ENCODE measurements around the gene TUBB1.

TUBB1 gene

GRCh38 chr20:58998656-58999055 is 20.6 kb upstream of the TUBB1 start:
- H3K36me3 ChIP-seq (ENCODE audit: insufficient read depth, low read length): peaks cover 28% of the 10 kb centered on the region; the same call in 1 of the 2 replicates
- no peaks in the 10 kb centered on the region for H4K20me1 ChIP-seq (ENCODE audit: insufficient read depth, low read length, poor library complexity, severe bottlenecking)
- no peaks in the 10 kb centered on the region for H3K9me3 ChIP-seq (ENCODE audit: insufficient read depth, low read depth, low read length)
- H3K9me2 ChIP-seq (replicated peaks; ENCODE audit: low read depth, low read length): no peaks in the 10 kb centered on the region
- no peak overlapping the region for H3K4me3 ChIP-seq (ENCODE audit: low read length, poor library complexity, severe bottlenecking)
- no peaks in the 10 kb centered on the region for H3K79me2 ChIP-seq (ENCODE audit: insufficient read depth, low read length)
- no peak for TF ChIP-seq EZH2phosphoT487 (IDR thresholded peaks at IDR 0.05; ENCODE audit: borderline replicate concordance)
- TF ChIP-seq CTCF (conservative IDR thresholded peaks at IDR 0.05; ENCODE audit: low read length): no peak
- H3K27me3 ChIP-seq (ENCODE audit: insufficient read depth, low read length, poor library complexity, severe bottlenecking): no peaks in the 10 kb centered on the region
- H3K4me2 ChIP-seq (ENCODE audit: low read depth, low read length, poor library complexity, severe bottlenecking): no peak overlapping the region
- no peaks in the 10 kb centered on the region for H3F3A ChIP-seq (ENCODE audit: low read depth)
- no peaks in the 10 kb centered on the region for H3K4me1 ChIP-seq (ENCODE audit: insufficient read depth, low read length, poor library complexity, severe bottlenecking)
- no peak overlapping the region for H2AFZ ChIP-seq (ENCODE audit: low read length)
- no peak overlapping the region for H3K9ac ChIP-seq (ENCODE audit: low read depth, low read length, poor library complexity, severe bottlenecking)

- no peak for TF ChIP-seq EZH2phosphoT487 (IDR thresholded peaks at IDR 0.05; ENCODE audit: borderline replicate concordance)
- TF ChIP-seq CTCF (conservative IDR thresholded peaks at IDR 0.05; ENCODE audit: low read length): no peak
- H2AFZ ChIP-seq (ENCODE audit: low read length): no peak overlapping the region
- no peaks in the 10 kb centered on the region for H4K20me1 ChIP-seq (ENCODE audit: insufficient read depth, low read length, poor library complexity, severe bottlenecking)
- H3K4me3 ChIP-seq (ENCODE audit: low read length, poor library complexity, severe bottlenecking): no peak overlapping the region
- H3K4me2 ChIP-seq (ENCODE audit: low read depth, low read length, poor library complexity, severe bottlenecking): no peak overlapping the region
- H3K4me1 ChIP-seq (ENCODE audit: insufficient read depth, low read length, poor library complexity, severe bottlenecking): peaks cover 13% of the 10 kb centered on the region
- no peaks in the 10 kb centered on the region for H3F3A ChIP-seq (ENCODE audit: low read depth)
- no peaks in the 10 kb centered on the region for H3K79me2 ChIP-seq (ENCODE audit: insufficient read depth, low read length)
- H3K9me2 ChIP-seq (replicated peaks; ENCODE audit: low read depth, low read length): no peaks in the 10 kb centered on the region
- peaks cover 11% of the 10 kb centered on the region; the same call in 1 of the 2 replicates for H3K36me3 ChIP-seq (ENCODE audit: insufficient read depth, low read length)
- no peaks in the 10 kb centered on the region for H3K9me3 ChIP-seq (ENCODE audit: insufficient read depth, low read depth, low read length)
- H3K27me3 ChIP-seq (ENCODE audit: insufficient read depth, low read length, poor library complexity, severe bottlenecking): no peaks in the 10 kb centered on the region
- no peak overlapping the region for H3K9ac ChIP-seq (ENCODE audit: low read depth, low read length, poor library complexity, severe bottlenecking)
Measured at GRCh38 chr20:59000326-59000725, 18.9 kb upstream of the TUBB1 start.

DNA sequence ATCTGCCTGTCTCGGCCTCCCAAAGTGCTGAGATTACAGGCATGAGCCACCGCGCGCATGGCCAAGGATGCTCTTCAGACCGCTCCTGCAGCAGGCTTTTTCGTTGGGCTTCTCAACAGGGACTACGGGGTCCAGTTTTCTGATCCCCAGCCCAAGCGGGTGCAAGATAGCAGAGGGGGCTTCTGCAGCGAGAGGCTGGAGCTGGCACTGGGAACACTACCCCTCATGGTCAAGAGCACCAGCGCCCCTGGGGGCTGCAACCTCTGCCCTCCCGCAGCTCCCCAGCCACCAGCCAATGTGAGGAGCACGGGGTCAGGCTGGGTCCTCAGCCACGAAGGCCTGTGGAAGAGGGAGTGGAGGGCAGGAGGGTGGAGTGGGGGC is 18.2 kb upstream of the TUBB1 start:
- no peak overlapping the region for H3K4me3 ChIP-seq (ENCODE audit: low read length, poor library complexity, severe bottlenecking)
- H3K4me1 ChIP-seq (ENCODE audit: insufficient read depth, low read length, poor library complexity, severe bottlenecking): peaks cover 13% of the 10 kb centered on the region
- H3K9me2 ChIP-seq (replicated peaks; ENCODE audit: low read depth, low read length): no peaks in the 10 kb centered on the region
- no peak for TF ChIP-seq EZH2phosphoT487 (IDR thresholded peaks at IDR 0.05; ENCODE audit: borderline replicate concordance)
- no peak for TF ChIP-seq CTCF (conservative IDR thresholded peaks at IDR 0.05; ENCODE audit: low read length)
- no peak overlapping the region for H3K4me2 ChIP-seq (ENCODE audit: low read depth, low read length, poor library complexity, severe bottlenecking)
- 0 out of 2 replicates have a peak, but pooled peaks cover 5% of the 10 kb centered on the region for H3K36me3 ChIP-seq (ENCODE audit: insufficient read depth, low read length)
- H3K9ac ChIP-seq (ENCODE audit: low read depth, low read length, poor library complexity, severe bottlenecking): no peak overlapping the region
- no peak overlapping the region for H2AFZ ChIP-seq (ENCODE audit: low read length)
- H3K79me2 ChIP-seq (ENCODE audit: insufficient read depth, low read length): no peaks in the 10 kb centered on the region
- no peaks in the 10 kb centered on the region for H3K27me3 ChIP-seq (ENCODE audit: insufficient read depth, low read length, poor library complexity, severe bottlenecking)
- H3K9me3 ChIP-seq (ENCODE audit: insufficient read depth, low read depth, low read length): no peaks in the 10 kb centered on the region
- H4K20me1 ChIP-seq (ENCODE audit: insufficient read depth, low read length, poor library complexity, severe bottlenecking): no peaks in the 10 kb centered on the region
- H3F3A ChIP-seq (ENCODE audit: low read depth): no peaks in the 10 kb centered on the region

Data from Loucy (cell line).